GM19240 (cell line): ENCODE measurements around the gene PDE4DIP.
"Not testable (repeated sequence)": the region's sequence is repeated elsewhere in the genome, so short reads cannot be mapped to it uniquely, and the experiment has no call there.

Source experiments
- DNase-seq: peaks from one replicate; pipeline ENCODE4 v3.0.0; 2011; ENCODE audit warnings: low spot score; ENCODE audit not compliant: insufficient read length

PDE4DIP gene

GRCh38 chr1:148844220-148844619 is at the start of gene PDE4DIP:
TSS of gene PDE4DIP (plus strand) at chr1:148844428. CDS start at chr1:148844775, 347 bp downstream.
- DNase-seq = not testable (repeated sequence)

- DNase-seq = not testable (repeated sequence)
Observed at GRCh38 chr1:148808268-148808928, 35.8 kb upstream of the PDE4DIP start.

GRCh38 chr1:148808929-148809283 is 35.3 kb upstream of the PDE4DIP start:
- DNase-seq = not testable (repeated sequence)

- not testable (repeated sequence) for DNase-seq
Observed at GRCh38 chr1:148822180-148822579, 22.0 kb upstream of the PDE4DIP start.

GRCh38 chr1:148823822-148824221 is 20.4 kb upstream of the PDE4DIP start:
- not testable (repeated sequence) for DNase-seq

GRCh38 chr1:148825029-148825428 is 19.2 kb upstream of the PDE4DIP start:
- DNase-seq = not testable (repeated sequence)

- not testable (repeated sequence) for DNase-seq
Observed at GRCh38 chr1:148828531-148828930, 15.7 kb upstream of the PDE4DIP start.

- not testable (repeated sequence) for DNase-seq
Observed at GRCh38 chr1:148828962-148829361, 15.3 kb upstream of the PDE4DIP start.

GRCh38 chr1:148829365-148829764 is 14.9 kb upstream of the PDE4DIP start:
- DNase-seq = not testable (repeated sequence)

- DNase-seq = not testable (repeated sequence)
Observed at GRCh38 chr1:148841262-148841661, 3.0 kb upstream of the PDE4DIP start.

GRCh38 chr1:148844651-148845050 is 423 bp downstream of the PDE4DIP start:
- not testable (repeated sequence) for DNase-seq

GRCh38 chr1:148845068-148845467 is 840 bp downstream of the PDE4DIP start:
- DNase-seq = not testable (repeated sequence)

- DNase-seq = not testable (repeated sequence)
Observed at GRCh38 chr1:148850347-148850746, 6.1 kb downstream of the PDE4DIP start.

- not testable (repeated sequence) for DNase-seq
Observed at GRCh38 chr1:148850840-148851239, 6.6 kb downstream of the PDE4DIP start.

- not testable (repeated sequence) for DNase-seq
Observed at GRCh38 chr1:148851684-148852083, 7.5 kb downstream of the PDE4DIP start.

- DNase-seq = not testable (repeated sequence)
Observed at GRCh38 chr1:148853363-148853762, 9.1 kb downstream of the PDE4DIP start.

- not testable (repeated sequence) for DNase-seq
Observed at GRCh38 chr1:148854063-148854462, 9.8 kb downstream of the PDE4DIP start.

- not testable (repeated sequence) for DNase-seq
Observed at GRCh38 chr1:148855367-148855766, 11.1 kb downstream of the PDE4DIP start.

GRCh38 chr1:148860049-148860448 is 15.8 kb downstream of the PDE4DIP start:
- DNase-seq = not testable (repeated sequence)

GRCh38 chr1:148860579-148861259 is 16.5 kb downstream of the PDE4DIP start:
- not testable (repeated sequence) for DNase-seq

GRCh38 chr1:148862590-148862989 is 18.4 kb downstream of the PDE4DIP start:
- DNase-seq = not testable (repeated sequence)

GRCh38 chr1:148868924-148869633 is 24.9 kb downstream of the PDE4DIP start:
- DNase-seq = not testable (repeated sequence)
